HG02970 (cell line): ENCODE results near the gene STAG1.
"Not testable (repeated sequence)": the region's sequence is repeated elsewhere in the genome, so short reads cannot be mapped to it uniquely, and the experiment has no call there.

Experiments used
- ATAC-seq: cut with Tn5 transposase; IDR thresholded peaks from one replicate; pipeline ENCODE4 v1.9.1; 2021; ENCODE audit warnings: mild to moderate bottlenecking, moderate library complexity, moderate number of reproducible peaks; ENCODE audit not compliant: unreplicated experiment, low FRiP score

STAG1 gene

GRCh38 chr3:136749091-136749490 lies 3.1 kb downstream of the STAG1 start:
- ATAC-seq, result no peak

- ATAC-seq, result no peak
Observed at GRCh38 chr3:136745916-136746315, 6.3 kb downstream of the STAG1 start.

- no peak for ATAC-seq
Observed at GRCh38 chr3:136741063-136741462, 11.1 kb downstream of the STAG1 start.

GRCh38 chr3:136740351-136740958 lies 11.7 kb downstream of the STAG1 start:
- ATAC-seq, result no peak

- not testable (repeated sequence) for ATAC-seq
Observed at GRCh38 chr3:136736950-136737349, 15.2 kb downstream of the STAG1 start.

GRCh38 chr3:136735103-136735502 lies 17.1 kb downstream of the STAG1 start:
- no peak for ATAC-seq

- ATAC-seq, result no peak
Observed at GRCh38 chr3:136734382-136735070, 17.7 kb downstream of the STAG1 start.

GRCh38 chr3:136733317-136733833 lies 18.8 kb downstream of the STAG1 start:
- no peak for ATAC-seq

- no peak for ATAC-seq
Observed at GRCh38 chr3:136731274-136731884, 20.8 kb downstream of the STAG1 start.

GRCh38 chr3:136730595-136731273 lies 21.4 kb downstream of the STAG1 start:
- ATAC-seq, result no peak

- no peak for ATAC-seq
Observed at GRCh38 chr3:136728918-136729317, 23.3 kb downstream of the STAG1 start.

- ATAC-seq, result no peak
Observed at GRCh38 chr3:136728473-136728872, 23.7 kb downstream of the STAG1 start.

GRCh38 chr3:136725468-136725867 lies 26.7 kb downstream of the STAG1 start:
- no peak for ATAC-seq

GRCh38 chr3:136722916-136723315 lies 29.3 kb downstream of the STAG1 start:
- not testable (repeated sequence) for ATAC-seq

- ATAC-seq, result not testable (repeated sequence)
Observed at GRCh38 chr3:136722399-136722798, 29.8 kb downstream of the STAG1 start.

- ATAC-seq, result no peak
Observed at GRCh38 chr3:136720091-136720490, 32.1 kb downstream of the STAG1 start.

GRCh38 chr3:136716629-136717028 lies 35.5 kb downstream of the STAG1 start:
- no peak for ATAC-seq

- no peak for ATAC-seq
Observed at GRCh38 chr3:136714020-136714419, 38.2 kb downstream of the STAG1 start.

- ATAC-seq, result no peak
Observed at GRCh38 chr3:136712941-136713340, 39.2 kb downstream of the STAG1 start.

GRCh38 chr3:136711888-136712287 lies 40.3 kb downstream of the STAG1 start:
- ATAC-seq, result not testable (repeated sequence)

GRCh38 chr3:136711277-136711676 lies 40.9 kb downstream of the STAG1 start:
- no peak for ATAC-seq
